Endometrial microvascular endothelial cells (primary cell): ENCODE results near the gene FBXO47. TPM values are rescaled to one million over a fixed set of nuclear protein-coding genes. Genes with fewer than 3 reads are reported as not detected.

Source experiments
- in situ Hi-C: cut with HindIII; loops from 2 replicates; pipeline ENCODE4 v1.10.0; 2017; ENCODE audit warnings: low sequenced_read_pairs, low pct_unique_long_range_greater_than_20kb; ENCODE audit errors: inconsistent ontology term
- total RNA-seq: library from RNA; depleted of rRNA; stranded (reverse); fragments of >200 nt; gene quantifications from one replicate; pipeline ENCODE4 v1.2.3, GENCODE V29; 2015; ENCODE audit errors: inconsistent ontology term

The FBXO47 gene
- total RNA-seq, 1 donor from 2014 or later: not detected

GRCh38 chr17:38892620-38893019 lies 74.6 kb downstream of the FBXO47 start:
- in situ Hi-C loops: no loop called here

GRCh38 chr17:38892083-38892482 lies 75.1 kb downstream of the FBXO47 start:
- in situ Hi-C loops: no loop called here

GRCh38 chr17:38891441-38891840 lies 75.8 kb downstream of the FBXO47 start:
- in situ Hi-C loops: no loop called here

- in situ Hi-C loops: no loop called here
Observed at GRCh38 chr17:38890410-38890746, 76.8 kb downstream of the FBXO47 start.

- in situ Hi-C loops: no loop called here
Observed at GRCh38 chr17:38889745-38890409, 77.3 kb downstream of the FBXO47 start.

GRCh38 chr17:38888842-38889241 lies 78.4 kb downstream of the FBXO47 start:
- in situ Hi-C loops: no loop called here

GRCh38 chr17:38886643-38887010 lies 80.6 kb downstream of the FBXO47 start:
- in situ Hi-C loops: no loop called here

Other genes starting within 250 kb of the FBXO47 start
- 3.7 TPM for gene CISD3, start 237.1 kb downstream of the FBXO47 start, total RNA-seq
- gene PCGF2, start 219.1 kb downstream of the FBXO47 start, total RNA-seq: 7.2 TPM
- 303 TPM for gene PSMB3, start 214.7 kb downstream of the FBXO47 start, total RNA-seq
- 58.7 TPM for gene PIP4K2B, start 167.8 kb downstream of the FBXO47 start, total RNA-seq
- 8.2 TPM for gene CWC25, start 142.1 kb downstream of the FBXO47 start, total RNA-seq
- 1,090 TPM for gene RPL23, start 113.7 kb downstream of the FBXO47 start, total RNA-seq
- 292 TPM for gene LASP1, start 97.3 kb downstream of the FBXO47 start, total RNA-seq
- not detected for gene PLXDC1, start 184.2 kb upstream of the FBXO47 start, total RNA-seq
- not detected for gene ARL5C, start 198.8 kb upstream of the FBXO47 start, total RNA-seq
- 2.7 TPM for gene CACNB1, start 230.3 kb upstream of the FBXO47 start, total RNA-seq
- 2,444 TPM for gene RPL19, start 232.9 kb upstream of the FBXO47 start, total RNA-seq